Natural killer cell (primary cell): ENCODE results near the gene TAS2R38. TPM values are rescaled to one million over a fixed set of nuclear protein-coding genes. Genes with fewer than 3 reads are reported as not detected.

Source experiments
- ATAC-seq, 3 donors: fragments of 150-1000 bp in 2 of 3; fragments of 200-7000 bp in 1 of 3; cut with Tn5 transposase; 1 replicate in 1 of 3; 2 replicates in 2 of 3; pipeline ENCODE4 v1.10.0; 2021; ENCODE audit warnings: mild to moderate bottlenecking in 2 of 3, moderate library complexity in 2 of 3
- DNase-seq, 2 donors: peaks; one replicate each; pipeline versions ENCODE4 v3.0.0 to v3.0.0-alpha.2; 2013 to 2021; ENCODE audit warnings: mixed read lengths in 1 of 2
- H3K27ac ChIP-seq: one replicate; pipeline ENCODE4 v1.5.1; 2013; ENCODE audit warnings: mild to moderate bottlenecking, low read length
- H3K27me3 ChIP-seq: one replicate; pipeline ENCODE4 v1.6.1; 2013; ENCODE audit warnings: low read length; ENCODE audit not compliant: control insufficient read depth, insufficient read depth
- H3K36me3 ChIP-seq: one replicate; pipeline ENCODE4 v1.6.1; 2013; ENCODE audit warnings: low read length; ENCODE audit not compliant: control insufficient read depth, insufficient read depth
- H3K4me1 ChIP-seq: one replicate; pipeline ENCODE4 v1.6.1; 2013; ENCODE audit warnings: low read length; ENCODE audit not compliant: control insufficient read depth, insufficient read depth
- H3K4me3 ChIP-seq: one replicate; pipeline ENCODE4 v1.5.1; 2013; ENCODE audit warnings: low read length
- H3K9me3 ChIP-seq: one replicate; pipeline ENCODE4 v1.6.1; 2013; ENCODE audit warnings: low read length; ENCODE audit not compliant: control insufficient read depth, insufficient read depth
- H3K27ac Mint-ChIP-seq, 2 donors: one replicate each; pipeline ENCODE4 v1.8.0; 2022; ENCODE audit warnings: mild to moderate bottlenecking in 2 of 2, mixed read lengths in 2 of 2, moderate library complexity in 1 of 2
- H3K27me3 Mint-ChIP-seq, 2 donors: one replicate each; pipeline ENCODE4 v1.8.0; 2022; ENCODE audit warnings: low read depth in 2 of 2, mixed read lengths in 2 of 2
- H3K36me3 Mint-ChIP-seq: one replicate; pipeline ENCODE4 v1.8.0; 2022; ENCODE audit warnings: mixed read lengths
- H3K4me1 Mint-ChIP-seq, 2 donors: one replicate each; pipeline ENCODE4 v1.8.0; 2022; ENCODE audit warnings: mixed read lengths in 2 of 2
- H3K4me3 Mint-ChIP-seq: one replicate; pipeline ENCODE4 v1.8.0; 2022; ENCODE audit warnings: mild to moderate bottlenecking, moderate library complexity, mixed read lengths
- H3K9me3 Mint-ChIP-seq, 2 donors: one replicate each; pipeline ENCODE4 v1.8.0; 2022; ENCODE audit warnings: mixed read lengths in 2 of 2
- WGBS: methylation state at CpG from one replicate; pipeline ENCODE4 v1.1.7; 2013; ENCODE audit warnings: missing lambda C conversion rate; ENCODE audit not compliant: insufficient coverage; 5-methylcytosine and 5-hydroxymethylcytosine counted together
- intact Hi-C: fragments of 100-400 bp; cut with micrococcal nuclease; formaldehyde crosslinking; loops from one replicate; pipeline ENCODE4 v1.14.2; 2022
- total RNA-seq, 4 donors: library from RNA; stranded (reverse); fragments of 120-200 nt in 1 of 4; gene quantifications; one replicate each; pipeline versions ENCODE4 v1.2.3 to v1.2.4, GENCODE V29; 2013 to 2022
- TF ChIP-seq, protein P1 (sequence below): fragments of 200-600 bp; IDR thresholded peaks from one replicate; pipeline ENCODE4 v1.8.0; 2022; ENCODE audit warnings: antibody characterized with exemption

TAS2R38 gene
- total RNA-seq, 3 donors from 2014 or later (not counting 1 experiment from before 2014, with no cell fraction given), result not detected

DNA sequence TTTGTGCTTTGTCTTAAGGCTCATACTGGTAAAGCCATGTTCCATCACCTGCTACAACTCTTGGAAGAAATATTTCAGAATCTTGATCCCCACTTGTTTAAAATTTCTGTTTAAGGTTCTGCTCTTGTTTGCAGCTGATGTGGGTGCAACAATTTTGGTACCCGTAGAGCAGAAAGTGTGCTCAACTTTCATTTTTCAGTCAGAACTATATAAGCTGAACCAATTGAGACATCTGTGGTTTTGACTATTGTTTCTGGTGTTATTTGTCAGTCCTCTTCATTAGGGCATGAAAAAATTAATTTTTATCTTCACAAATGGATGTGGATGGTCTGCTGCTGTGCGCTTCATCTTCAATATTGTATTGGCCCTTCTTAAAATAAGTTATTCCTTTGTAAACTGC is 33.0 kb upstream of the TAS2R38 start:
- Histone ChIP-seq H3K9me3 (no peaks in the 10 kb centered on the region), H3K36me3 (no peaks in the 10 kb centered on the region), H3K27me3 (no peaks in the 10 kb centered on the region), H3K27ac (peak overlapping the region; percentile 34), H3K4me1 (no peaks in the 10 kb centered on the region), H3K4me3 (no peak overlapping the region)
- intact Hi-C loops, result no loop called here
- peaks cover 5% of the 10 kb centered on the region for H3K36me3 Mint-ChIP-seq
- H3K27ac Mint-ChIP-seq, result peak overlapping the region; percentile 74 to 94
- no peaks in the 10 kb centered on the region for H3K9me3 Mint-ChIP-seq
- H3K4me1 Mint-ChIP-seq, result peaks cover 30 to 60% of the 10 kb centered on the region in 2 donors
- DNase-seq (no peak), ATAC-seq (peak in 2 of 3 donors; percentile 44 to 76)
- no peaks in the 10 kb centered on the region for H3K27me3 Mint-ChIP-seq
- TF ChIP-seq, protein P1, sequence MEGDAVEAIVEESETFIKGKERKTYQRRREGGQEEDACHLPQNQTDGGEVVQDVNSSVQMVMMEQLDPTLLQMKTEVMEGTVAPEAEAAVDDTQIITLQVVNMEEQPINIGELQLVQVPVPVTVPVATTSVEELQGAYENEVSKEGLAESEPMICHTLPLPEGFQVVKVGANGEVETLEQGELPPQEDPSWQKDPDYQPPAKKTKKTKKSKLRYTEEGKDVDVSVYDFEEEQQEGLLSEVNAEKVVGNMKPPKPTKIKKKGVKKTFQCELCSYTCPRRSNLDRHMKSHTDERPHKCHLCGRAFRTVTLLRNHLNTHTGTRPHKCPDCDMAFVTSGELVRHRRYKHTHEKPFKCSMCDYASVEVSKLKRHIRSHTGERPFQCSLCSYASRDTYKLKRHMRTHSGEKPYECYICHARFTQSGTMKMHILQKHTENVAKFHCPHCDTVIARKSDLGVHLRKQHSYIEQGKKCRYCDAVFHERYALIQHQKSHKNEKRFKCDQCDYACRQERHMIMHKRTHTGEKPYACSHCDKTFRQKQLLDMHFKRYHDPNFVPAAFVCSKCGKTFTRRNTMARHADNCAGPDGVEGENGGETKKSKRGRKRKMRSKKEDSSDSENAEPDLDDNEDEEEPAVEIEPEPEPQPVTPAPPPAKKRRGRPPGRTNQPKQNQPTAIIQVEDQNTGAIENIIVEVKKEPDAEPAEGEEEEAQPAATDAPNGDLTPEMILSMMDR, result no peak
- WGBS, result 82% methylated on average over 1 of the region's 2 CpGs
- peak overlapping the region; percentile 79 for H3K4me3 Mint-ChIP-seq

DNA sequence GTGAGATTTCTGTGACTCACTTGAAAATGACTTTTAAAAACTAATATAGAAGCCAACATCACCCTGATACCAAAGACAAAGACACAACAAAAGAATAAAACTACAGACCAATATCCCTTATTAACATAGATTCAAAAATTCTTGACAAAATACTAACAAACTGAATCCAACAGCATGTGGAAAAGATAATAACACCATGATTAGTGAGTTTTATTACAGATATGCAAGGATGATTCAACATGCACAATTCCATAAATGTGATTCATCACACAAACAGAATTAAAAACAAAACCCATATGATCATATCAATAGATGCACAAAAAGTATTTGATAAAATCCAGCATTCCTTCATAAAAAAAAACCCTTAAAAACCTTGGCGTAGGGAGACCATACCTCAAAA is 28.6 kb upstream of the TAS2R38 start:
- H3K9me3 Mint-ChIP-seq, result no peaks in the 10 kb centered on the region
- no peaks in the 10 kb centered on the region for H3K36me3 ChIP-seq
- no peak overlapping the region for H3K27ac ChIP-seq
- H3K4me1 Mint-ChIP-seq, result peaks cover 19 to 35% of the 10 kb centered on the region in 2 donors
- DNase-seq (no peak), ATAC-seq (no peak)
- H3K27me3 ChIP-seq, result no peaks in the 10 kb centered on the region
- no peak overlapping the region for H3K27ac Mint-ChIP-seq
- no peak overlapping the region for H3K4me3 Mint-ChIP-seq
- no peak overlapping the region for H3K4me3 ChIP-seq
- WGBS, result 94% methylated on average over 1 of the region's 1 CpG
- no peaks in the 10 kb centered on the region for H3K9me3 ChIP-seq
- no peaks in the 10 kb centered on the region for H3K27me3 Mint-ChIP-seq
- no peaks in the 10 kb centered on the region for H3K36me3 Mint-ChIP-seq
- TF ChIP-seq, protein P1, result no peak
- intact Hi-C loops, result no loop called here
- H3K4me1 ChIP-seq, result no peaks in the 10 kb centered on the region

DNA sequence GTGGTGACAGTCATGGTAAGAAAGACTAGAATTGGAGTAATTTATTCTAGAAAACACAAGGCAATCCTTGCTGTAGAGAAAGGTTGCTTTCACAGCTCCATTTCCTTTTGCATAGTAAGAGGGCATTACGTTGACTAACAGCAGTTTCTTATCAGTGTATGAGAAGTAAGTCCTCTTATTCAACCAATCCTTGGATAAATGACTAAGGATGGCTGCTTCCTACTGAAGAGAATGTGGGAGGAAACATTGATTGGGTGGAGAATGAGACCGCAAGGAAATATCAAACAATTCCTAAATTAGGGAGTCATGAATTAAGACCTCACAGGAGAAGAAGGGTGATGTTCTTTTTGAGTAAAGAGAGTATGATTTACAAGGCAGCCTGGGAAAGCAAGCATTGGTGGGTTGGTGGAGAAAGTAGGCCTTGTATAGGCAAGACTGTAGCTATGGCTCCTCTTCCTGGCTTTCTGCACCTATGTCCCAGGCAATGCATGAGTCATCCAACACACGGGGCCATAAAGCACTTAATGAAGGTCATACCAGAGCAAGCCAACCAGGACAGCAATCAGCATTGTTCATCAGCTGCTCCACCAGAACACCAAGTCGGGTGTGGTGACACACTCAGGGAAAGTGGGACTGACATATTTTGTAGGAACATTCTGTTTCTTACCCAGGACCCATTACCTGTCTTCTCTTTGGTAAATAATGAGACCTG is 27.7 kb upstream of the TAS2R38 start:
- Histone ChIP-seq H3K9me3 (no peaks in the 10 kb centered on the region), H3K4me3 (no peak overlapping the region), H3K27ac (no peak overlapping the region), H3K4me1 (no peaks in the 10 kb centered on the region), H3K36me3 (no peaks in the 10 kb centered on the region), H3K27me3 (no peaks in the 10 kb centered on the region)
- 84% methylated on average over 4 of the region's 4 CpGs for WGBS
- Mint-ChIP-seq H3K36me3 (no peaks in the 10 kb centered on the region), H3K9me3 (no peaks in the 10 kb centered on the region), H3K27me3 (peaks cover 0 to 2% of the 10 kb centered on the region in 2 donors), H3K27ac (peak overlapping the region in 1 of 2 donors; percentile 4), H3K4me3 (no peak overlapping the region), H3K4me1 (peaks cover 15 to 27% of the 10 kb centered on the region in 2 donors)
- intact Hi-C loops, result no loop called here
- no peak for ATAC-seq
- no peak for DNase-seq
- TF ChIP-seq, protein P1, result no peak

DNA sequence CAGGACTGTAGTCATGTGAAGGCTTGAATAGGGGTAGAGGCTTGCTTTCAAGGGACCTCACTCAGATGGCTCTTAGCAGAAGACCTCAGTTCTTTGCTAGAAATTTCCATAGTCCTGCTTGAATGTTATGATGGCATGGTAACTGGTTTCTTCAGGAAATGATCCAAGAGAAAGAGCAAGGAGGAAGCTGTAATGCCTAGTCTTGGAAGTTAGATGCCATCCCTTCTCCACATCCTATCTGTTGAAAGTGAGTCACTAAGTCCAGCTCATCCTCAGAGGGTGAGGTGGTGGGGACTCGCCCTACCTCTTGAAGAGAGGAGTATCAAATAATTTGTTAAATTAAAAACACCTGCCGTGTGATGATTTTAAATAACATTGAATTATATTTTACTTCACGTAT is 26.7 kb upstream of the TAS2R38 start:
- Histone ChIP-seq H3K36me3 (no peaks in the 10 kb centered on the region), H3K27me3 (no peaks in the 10 kb centered on the region), H3K4me1 (no peaks in the 10 kb centered on the region), H3K4me3 (no peak overlapping the region), H3K9me3 (no peaks in the 10 kb centered on the region), H3K27ac (no peak overlapping the region)
- H3K36me3 Mint-ChIP-seq, result no peaks in the 10 kb centered on the region
- H3K27ac Mint-ChIP-seq, result no peak overlapping the region
- no CpG with 5 or more reads among the region's 3 CpGs for WGBS
- no peak for DNase-seq
- peaks cover 0 to 2% of the 10 kb centered on the region in 2 donors for H3K27me3 Mint-ChIP-seq
- ATAC-seq, result no peak
- TF ChIP-seq, protein P1, result no peak
- H3K4me3 Mint-ChIP-seq, result no peak overlapping the region
- peaks cover 18 to 24% of the 10 kb centered on the region in 2 donors for H3K4me1 Mint-ChIP-seq
- no peaks in the 10 kb centered on the region for H3K9me3 Mint-ChIP-seq
- intact Hi-C loops, result no loop called here
